HG02973 (cell line): ENCODE measurements around the gene ADAP2.
A peak's percentile ranks its signal among the peaks of the same experiment; 100 is the strongest.
"Not testable (repeated sequence)": the region's sequence is repeated elsewhere in the genome, so short reads cannot be mapped to it uniquely, and the experiment has no call there.

Experiments
- ATAC-seq: cut with Tn5 transposase; IDR thresholded peaks from one replicate; pipeline ENCODE4 v1.9.1; 2021; ENCODE audit warnings: moderate library complexity; ENCODE audit not compliant: unreplicated experiment

ADAP2 gene

DNA sequence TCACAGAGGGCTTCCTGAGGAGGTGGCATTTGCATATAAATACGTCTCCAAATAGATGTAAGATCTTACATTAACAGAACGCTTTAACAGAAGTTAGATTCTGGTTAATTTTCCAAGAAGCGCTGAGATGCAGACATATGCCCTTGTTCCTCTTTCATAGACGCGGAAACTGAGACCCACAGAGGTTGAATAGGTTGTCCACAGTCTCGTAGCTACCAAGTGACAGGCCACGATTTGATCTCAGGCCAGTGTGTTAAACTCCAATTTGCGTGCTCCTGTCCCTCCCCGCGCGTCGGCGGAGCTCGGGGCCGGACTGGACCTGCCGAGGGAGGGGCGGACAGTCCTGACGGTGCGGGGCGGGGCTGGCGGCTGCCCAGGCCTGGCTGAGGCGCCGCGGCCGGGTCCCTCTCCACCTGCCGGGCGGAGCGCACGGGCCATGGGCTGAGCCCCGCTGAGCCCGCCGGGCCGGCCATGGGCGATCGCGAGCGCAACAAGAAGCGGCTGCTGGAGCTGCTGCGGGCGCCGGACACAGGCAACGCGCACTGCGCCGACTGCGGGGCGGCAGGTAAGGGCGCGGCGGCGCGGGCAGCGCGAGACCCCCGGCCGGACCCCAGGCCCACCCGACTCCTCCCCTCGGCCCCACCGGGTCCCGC, at the start of gene ADAP2:
Gene ADAP2 (plus strand): TSS at position 402 of the 653 bp plus-strand sequence. CDS start 70 bp downstream, at position 472.
- ATAC-seq = no peak

DNA sequence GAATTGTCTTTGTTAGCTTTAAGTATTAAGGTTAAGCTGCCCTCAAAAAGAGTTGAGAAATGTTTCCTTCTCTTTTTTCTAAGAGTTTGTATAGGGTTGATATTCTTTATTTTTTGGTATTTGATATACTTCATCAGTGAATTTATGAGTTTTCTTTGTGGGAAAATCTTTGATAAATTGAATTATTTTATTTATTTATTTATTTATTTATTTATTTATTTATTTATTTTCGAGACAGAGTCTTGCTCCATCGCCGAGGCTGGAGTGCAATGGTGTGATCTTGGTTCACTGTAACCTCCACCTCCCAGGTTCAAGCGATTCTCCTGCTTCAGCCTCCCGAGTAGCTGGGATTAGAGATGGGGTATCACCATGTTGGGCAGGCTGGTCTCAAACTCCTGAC, 35.6 kb upstream of the ADAP2 start:
- ATAC-seq = no peak

DNA sequence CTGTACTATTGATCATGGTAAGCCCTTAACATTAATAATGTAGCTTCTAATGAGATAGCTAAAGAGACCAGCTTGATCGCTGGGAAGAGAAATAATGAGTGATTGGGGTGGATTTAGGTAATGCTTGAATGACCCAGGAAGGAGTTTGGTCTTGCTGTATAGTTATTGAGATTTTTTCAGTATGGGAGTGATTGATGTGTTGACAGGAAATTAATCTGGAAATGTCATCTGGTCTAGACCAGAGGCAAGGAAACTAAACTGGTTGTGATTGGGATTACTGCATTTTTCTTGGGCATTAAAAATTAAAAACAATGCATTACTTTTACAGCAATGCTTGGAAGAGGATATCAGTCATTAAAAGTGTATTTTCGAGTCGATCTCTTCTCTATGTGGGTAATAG, 27.5 kb upstream of the ADAP2 start:
- no peak for ATAC-seq

DNA sequence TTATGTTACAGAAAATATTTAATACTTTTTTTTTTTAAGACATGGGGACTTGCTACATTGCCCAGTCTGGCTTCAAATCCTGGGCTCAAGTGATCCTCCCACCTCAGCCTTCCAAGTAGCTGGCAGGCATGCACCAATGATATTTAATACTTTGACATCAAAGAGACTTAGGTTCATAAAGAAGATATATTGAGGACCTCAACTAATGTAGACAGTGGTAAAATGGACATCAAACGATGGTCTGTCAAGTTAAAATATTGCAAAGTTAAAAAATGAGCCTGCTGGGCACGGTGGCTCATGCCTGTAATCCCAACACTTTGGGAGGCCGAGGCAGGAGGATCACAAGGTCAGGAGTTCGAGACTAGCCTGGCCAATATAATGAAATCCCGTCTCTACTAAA, 24.4 kb upstream of the ADAP2 start:
- no peak for ATAC-seq

DNA sequence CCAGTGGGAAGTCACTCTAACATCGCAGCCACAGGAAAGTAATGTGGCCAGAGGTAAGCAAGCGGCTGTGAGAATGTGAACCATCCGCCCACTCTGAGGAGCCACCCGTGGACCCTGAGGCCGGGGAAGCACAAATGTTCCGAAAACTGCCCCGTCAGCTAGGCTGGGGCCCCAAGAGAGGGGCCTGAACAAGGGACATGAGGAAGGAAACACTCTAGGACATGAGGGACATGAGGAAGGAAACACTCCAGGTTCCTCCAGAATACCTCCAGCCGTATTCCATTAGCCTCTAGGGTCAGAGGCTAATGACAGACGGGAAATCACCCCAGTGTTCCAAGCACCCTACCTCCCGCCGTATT, 16.0 kb upstream of the ADAP2 start:
- peak; percentile 27 for ATAC-seq

GRCh38 chr17:30906101-30906911, 15.4 kb upstream of the ADAP2 start, which contains the start of gene TEFM:
Gene TEFM, minus strand, starts transcription at chr17:30906238. Its CDS starts 40 bp downstream, at chr17:30906198.
- ATAC-seq = peak; percentile 76

GRCh38 chr17:30908717-30909420, 12.9 kb upstream of the ADAP2 start:
- no peak for ATAC-seq

DNA sequence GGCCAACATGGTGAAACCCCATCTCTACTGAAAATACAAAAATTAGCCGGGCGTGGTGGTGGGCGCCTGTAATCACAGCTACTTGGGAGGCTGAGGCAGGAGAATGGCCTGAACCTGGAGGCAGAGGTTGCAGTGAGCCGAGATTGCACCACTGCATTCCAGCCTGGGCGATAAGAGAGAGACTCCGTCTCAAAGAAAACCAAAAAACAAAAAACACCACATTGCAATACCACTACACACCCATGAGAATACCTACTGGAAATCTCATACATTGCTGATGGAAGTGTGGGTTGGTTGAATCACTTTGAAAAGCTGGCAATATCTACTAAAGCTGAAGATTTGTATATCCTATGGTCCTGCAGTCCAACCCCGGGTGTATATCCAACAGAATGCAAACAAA, 11.6 kb upstream of the ADAP2 start:
- not testable (repeated sequence) for ATAC-seq

DNA sequence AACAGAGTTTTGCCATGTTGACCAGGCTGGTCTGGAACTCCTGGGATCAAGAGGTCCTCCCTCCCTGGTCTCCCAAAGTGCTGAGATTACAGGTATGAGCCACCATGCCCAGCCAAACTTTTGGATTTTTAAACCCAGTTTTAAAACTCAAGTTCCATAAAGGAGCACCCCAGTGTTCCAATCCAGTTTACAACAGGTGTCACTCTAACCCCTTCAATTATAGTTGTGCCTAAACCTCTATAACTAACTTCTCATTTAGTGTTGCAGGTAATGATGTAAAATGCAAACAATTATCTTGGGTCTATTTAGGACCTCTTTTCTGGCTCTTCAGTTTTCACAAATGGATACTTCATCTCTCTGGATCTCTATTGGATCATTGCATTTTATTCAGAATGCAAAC, 7.8 kb upstream of the ADAP2 start:
- ATAC-seq = no peak

DNA sequence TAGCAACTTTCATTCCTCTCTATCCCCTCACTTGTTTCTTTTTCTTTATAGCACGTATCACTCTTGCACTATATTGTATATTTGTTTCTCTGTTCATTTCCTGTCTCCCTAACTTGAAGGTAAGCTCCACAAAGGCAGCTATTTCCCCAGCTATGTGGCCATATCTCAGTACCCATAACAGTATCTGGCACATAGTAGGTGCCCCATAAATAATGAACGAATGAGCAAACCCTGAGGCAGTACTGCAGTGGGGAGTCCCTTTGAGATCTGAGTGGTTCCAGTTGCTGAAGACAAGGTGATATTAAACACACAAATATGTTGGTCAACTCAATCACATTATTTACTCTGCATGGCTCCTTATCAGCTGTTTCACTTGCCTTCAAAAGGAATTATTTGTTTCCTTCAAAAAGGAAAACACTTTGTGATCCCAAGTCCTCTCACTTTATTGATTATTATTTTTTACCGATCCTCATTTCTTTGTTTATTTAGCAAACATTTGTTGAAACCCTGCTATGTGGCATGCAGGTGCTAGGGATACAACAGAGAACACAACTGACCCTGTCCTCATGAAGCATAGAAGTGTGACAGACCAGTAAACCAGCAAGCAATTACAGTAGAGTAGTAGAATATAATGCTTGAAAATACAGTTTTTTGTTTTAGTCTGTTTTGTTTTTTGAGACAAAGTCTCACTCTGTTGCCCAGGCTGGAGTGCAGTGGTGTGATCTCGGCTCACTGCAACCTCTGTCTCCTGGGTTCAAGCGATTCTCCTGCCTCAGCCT, 5.7 kb upstream of the ADAP2 start:
- no peak for ATAC-seq

- ATAC-seq = no peak
These were observed 4.7 kb upstream of the ADAP2 start for GRCh38 chr17:30917050-30917449.

DNA sequence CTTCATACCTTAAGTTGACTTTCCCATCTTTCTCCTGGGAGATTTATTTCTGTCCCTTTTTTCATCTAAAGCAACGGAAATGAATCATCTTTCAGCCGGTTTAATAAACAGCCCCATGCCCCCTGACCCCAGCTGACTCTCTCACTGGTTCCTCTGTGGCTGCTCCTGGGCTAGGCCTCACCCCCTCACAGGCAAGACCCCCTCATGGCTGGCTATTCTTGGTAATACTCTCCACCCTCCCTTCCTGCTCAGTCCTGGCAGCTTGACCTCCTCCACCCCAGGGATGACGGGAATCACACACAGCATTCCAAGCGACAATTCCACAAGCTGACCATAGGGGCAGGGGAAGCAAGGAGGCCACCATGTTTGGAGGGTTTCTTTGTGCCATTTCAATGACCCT, 1.5 kb upstream of the ADAP2 start:
- ATAC-seq = no peak

GRCh38 chr17:30920683-30921543, 832 bp upstream of the ADAP2 start:
- no peak for ATAC-seq

- ATAC-seq = no peak
These were observed 688 bp downstream of the ADAP2 start for GRCh38 chr17:30922235-30923030.

DNA sequence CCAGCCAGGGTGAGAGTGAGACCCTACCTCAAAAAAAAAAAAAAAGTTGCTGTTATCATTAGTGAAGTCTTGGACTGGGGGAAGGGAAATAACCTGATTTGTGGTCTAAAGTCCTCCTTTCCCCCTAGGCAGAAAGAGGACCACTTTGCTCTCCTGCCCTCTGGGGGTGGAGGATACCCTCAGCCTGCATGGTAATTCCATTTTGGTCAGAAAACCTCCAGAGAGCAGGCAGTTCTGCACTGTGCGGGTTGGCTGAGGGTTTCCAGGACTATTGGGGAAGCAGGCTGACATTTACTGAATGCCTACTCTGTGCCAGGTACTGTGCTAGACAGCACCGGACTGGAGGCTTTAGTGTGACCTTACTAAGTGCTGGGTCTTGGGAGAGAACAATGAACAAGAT, 2.6 kb downstream of the ADAP2 start:
- no peak for ATAC-seq

- no peak for ATAC-seq
These were observed 4.8 kb downstream of the ADAP2 start for GRCh38 chr17:30926516-30926915.

GRCh38 chr17:30927756-30928155, 6.0 kb downstream of the ADAP2 start:
- ATAC-seq = no peak

GRCh38 chr17:30928584-30928983, 6.8 kb downstream of the ADAP2 start:
- no peak for ATAC-seq

DNA sequence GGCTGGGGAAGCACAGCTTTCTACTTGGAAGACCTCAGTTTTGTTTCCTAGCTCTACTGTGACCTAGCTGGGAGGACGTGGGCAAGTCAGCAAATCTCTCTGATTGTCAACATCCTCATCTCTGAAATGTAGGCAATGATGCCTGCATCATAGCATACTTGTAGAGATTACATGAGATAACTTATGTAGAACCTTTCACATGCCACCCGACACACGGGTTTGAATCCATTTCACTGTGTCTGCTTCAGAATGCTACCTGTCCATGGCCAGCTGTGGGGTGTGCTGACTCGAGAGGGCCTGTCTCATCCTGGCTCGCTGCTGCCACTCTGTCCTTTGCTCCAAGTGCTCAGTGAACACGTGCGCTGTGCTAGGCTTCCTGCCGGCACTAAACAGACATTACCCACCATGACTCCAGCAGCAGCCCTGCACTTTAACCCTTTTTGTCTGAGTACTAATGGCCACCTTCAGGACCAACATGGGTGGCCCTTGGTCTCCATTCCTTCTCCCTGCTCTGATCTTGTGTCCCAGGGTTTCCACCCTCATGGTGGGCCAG, 7.4 kb downstream of the ADAP2 start:
- ATAC-seq = no peak
